ENCODE data around the gene DSTN. TPM values are rescaled to one million over a fixed set of nuclear protein-coding genes. Genes with fewer than 3 reads are reported as not detected.

DSTN gene
- total RNA-seq, 1 experiment from 2014 or later, result 412 TPM

DNA sequence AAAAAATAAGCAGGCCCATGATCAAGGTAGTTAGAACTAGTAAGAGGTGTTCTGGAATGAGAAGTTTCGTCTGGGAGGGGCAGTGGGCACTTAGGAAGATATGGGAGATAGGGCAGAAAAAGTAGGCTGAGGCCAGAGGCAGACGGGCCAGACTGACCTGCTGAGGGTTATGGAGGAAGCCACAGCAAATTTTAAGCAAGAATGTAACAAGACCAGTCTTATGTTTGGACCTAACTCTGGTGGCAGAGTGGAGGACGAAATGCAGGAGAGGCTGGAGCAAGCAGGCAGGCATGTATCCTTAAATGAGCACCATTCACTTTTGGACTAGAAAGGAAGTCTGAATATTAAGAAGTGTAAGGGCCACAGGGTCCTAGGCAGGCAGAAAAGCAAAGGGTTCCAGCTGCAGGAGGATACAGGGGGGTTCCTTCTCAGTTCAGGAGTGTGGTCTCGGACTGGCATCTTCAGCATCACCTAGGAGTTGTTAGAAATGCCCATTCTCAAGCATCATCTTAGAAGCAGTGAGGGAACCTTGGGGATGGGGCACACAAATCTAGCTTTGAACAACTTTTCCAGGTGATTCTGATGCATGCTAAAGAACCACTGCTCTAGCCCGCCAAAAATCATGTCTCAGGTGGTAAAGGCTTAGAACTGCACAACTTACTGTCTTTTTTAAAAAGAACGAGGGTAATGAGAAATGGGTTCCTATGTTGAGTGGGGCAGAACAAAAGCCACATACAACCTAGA, 1.7 kb upstream of the DSTN start:
- Histone ChIP-seq H3K27me3 (ENCODE audit: control insufficient read depth, insufficient read depth, low read length) (no peaks in the 10 kb centered on the region), H3K36me3 (ENCODE audit: control insufficient read depth, insufficient read depth, low read length) (peaks cover 2% of the 10 kb centered on the region), H3K9me3 (ENCODE audit: control insufficient read depth, insufficient read depth, low read depth, low read length) (no peaks in the 10 kb centered on the region), H3K27ac (ENCODE audit: low read length) (peak overlapping the region; percentile 99), H3K4me1 (ENCODE audit: control insufficient read depth, insufficient read depth, low read length) (peaks cover 49% of the 10 kb centered on the region), H3K4me3 (ENCODE audit: low read depth in 2 of 2, low read length in 2 of 2) (peak overlapping the region; percentile 88 to 95)
- intact Hi-C loops (cut with micrococcal nuclease; ENCODE audit: unreplicated experiment) (loop anchor here (2.0 kb wide), 1 partner anchor 31 kb away; no protein-coding TSS in a partner anchor), in situ Hi-C loops (cut with HindIII; ENCODE audit: low pct_unique_long_range_greater_than_20kb, low sequenced_read_pairs) (no loop called here)
- CTCF ChIA-PET, result no interaction called here
- ATAC-seq (no peak), DNase-seq (ENCODE audit: low read depth, low spot score) (no peak)
- BruUV-seq (replicated peaks), result no TSS peak
- POLR2A ChIA-PET, result no interaction called here
- TF ChIP-seq POLR2AphosphoS5 (IDR thresholded peaks at IDR 0.05; ENCODE audit: low read depth, low read length) (peak; percentile 42; the same call in 1 of the 2 replicates), REST (IDR thresholded peaks at IDR 0.05; ENCODE audit: insufficient read depth in 1 of 2, low read depth in 2 of 2, low read length in 1 of 2) (no peak)

DNA sequence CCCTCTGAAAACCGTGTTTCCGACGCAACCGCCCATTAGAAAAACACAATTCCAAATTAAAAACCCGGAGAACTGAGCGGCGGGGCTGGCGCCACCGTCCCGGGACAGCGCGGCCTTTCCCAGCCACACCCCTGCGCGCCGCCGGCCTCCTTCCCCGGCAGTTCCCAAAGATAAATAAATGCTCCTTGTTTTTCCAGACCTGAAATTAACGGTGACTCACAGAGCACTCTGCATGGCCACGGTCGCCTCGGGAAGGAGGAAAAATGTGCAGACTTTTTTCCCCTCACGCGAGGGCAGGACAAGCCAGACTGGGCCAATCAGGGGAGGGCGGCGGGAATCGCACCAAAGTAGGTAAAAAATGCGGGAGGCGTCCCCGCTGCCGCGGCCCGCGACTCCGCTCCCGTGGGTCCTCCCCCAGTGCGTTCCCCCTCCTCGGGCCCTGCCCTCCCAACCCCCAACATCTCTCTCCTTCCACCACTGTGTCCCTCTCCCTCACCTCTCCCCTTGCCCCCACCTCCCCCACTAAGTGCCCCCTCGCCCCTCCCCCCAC, 828 bp upstream of the DSTN start:
- intact Hi-C loops (cut with micrococcal nuclease; ENCODE audit: unreplicated experiment) (loop anchor here (2.0 kb wide), 1 partner anchor 32 kb away; no protein-coding TSS in a partner anchor), in situ Hi-C loops (cut with HindIII; ENCODE audit: low pct_unique_long_range_greater_than_20kb, low sequenced_read_pairs) (no loop called here)
- no TSS peak for BruUV-seq (replicated peaks)
- POLR2A ChIA-PET, result interaction anchor here (3.5 kb wide), 1 partner anchor 11 kb away, joined by 36 read pairs; no protein-coding TSS in a partner anchor
- Histone ChIP-seq H3K27me3 (ENCODE audit: control insufficient read depth, insufficient read depth, low read length) (no peaks in the 10 kb centered on the region), H3K4me3 (ENCODE audit: low read depth in 2 of 2, low read length in 2 of 2) (peak overlapping the region; percentile 88 to 95), H3K4me1 (ENCODE audit: control insufficient read depth, insufficient read depth, low read length) (peaks cover 50% of the 10 kb centered on the region), H3K27ac (ENCODE audit: low read length) (peak overlapping the region; percentile 99), H3K9me3 (ENCODE audit: control insufficient read depth, insufficient read depth, low read depth, low read length) (no peaks in the 10 kb centered on the region), H3K36me3 (ENCODE audit: control insufficient read depth, insufficient read depth, low read length) (peaks cover 2% of the 10 kb centered on the region)
- TF ChIP-seq POLR2AphosphoS5 (IDR thresholded peaks at IDR 0.05; ENCODE audit: low read depth, low read length) (peak; percentile 90), REST (IDR thresholded peaks at IDR 0.05; ENCODE audit: insufficient read depth in 1 of 2, low read depth in 2 of 2, low read length in 1 of 2) (no peak), TCF7L2 (IDR thresholded peaks at IDR 0.05; ENCODE audit: low read depth, low read length) (0 out of 2 replicates have a peak, but pooled peaks have one; percentile 17), SIN3A (IDR thresholded peaks at IDR 0.05; ENCODE audit: borderline replicate concordance, insufficient read depth, low read depth, low read length) (peak; percentile 82; the same call in 1 of the 2 replicates), CTCF (IDR thresholded peaks at IDR 0.05) (no peak)
- CTCF ChIA-PET, result no interaction called here
- DNase-seq (ENCODE audit: low read depth, low spot score) (peak; percentile 90), ATAC-seq (peak; percentile 80)

Data from Panc1 (cell line).